K562 (cell line): Measurements from ENCODE around the gene AIF1. TPM values are rescaled to one million over a fixed set of nuclear protein-coding genes. Genes with fewer than 3 reads are reported as not detected.

Experiments
- BDP1 ChIP-seq: IDR thresholded peaks from 3 replicates; pipeline ENCODE4 v1.6.1; 2011; ENCODE audit not compliant: insufficient read length, insufficient read depth
- BHLHE40 ChIP-seq: IDR thresholded peaks from 2 replicates; pipeline ENCODE4 v1.6.1; 2011; ENCODE audit warnings: low read length, improper control_type of control experiment
- ELF2 ChIP-seq: fragments of 250-450 bp; sonication (Bioruptor Pico); IDR thresholded peaks from 2 replicates; pipeline ENCODE4 v1.5.0; 2021; ENCODE audit warnings: mild to moderate bottlenecking
- HDAC8 ChIP-seq: fragments of 450-650 bp; IDR thresholded peaks from 2 replicates; pipeline ENCODE4 v1.6.1; 2016; ENCODE audit warnings: mild to moderate bottlenecking, missing genetic modification characterization, moderate library complexity, missing compliant biosample characterization
- HMGXB4 ChIP-seq: sonication (generic); formaldehyde crosslinking; IDR thresholded peaks from 2 replicates; pipeline ENCODE4 v1.8.1; 2023; ENCODE audit warnings: mild to moderate bottlenecking, missing genetic modification reagents
- MEIS2 ChIP-seq: fragments of 450-650 bp; IDR thresholded peaks from 2 replicates; pipeline ENCODE4 v1.6.1; 2014; ENCODE audit warnings: mild to moderate bottlenecking; ENCODE audit not compliant: partially characterized antibody
- PBX2 ChIP-seq, 2 experiments: IDR thresholded peaks in 1 of 2; conservative IDR thresholded peaks in 1 of 2; 2 replicates each; pipeline ENCODE4 v1.6.1; 2016; ENCODE audit warnings: low read depth in 2 of 2, mild to moderate bottlenecking in 1 of 2, missing compliant biosample characterization in 1 of 2, missing genetic modification characterization in 1 of 2, moderate library complexity in 1 of 2
- TAF7 ChIP-seq: fragments of 450-650 bp; IDR thresholded peaks from 2 replicates; pipeline ENCODE4 v1.6.1; 2016; ENCODE audit warnings: missing genetic modification characterization, missing compliant biosample characterization
- ZBTB5 ChIP-seq: fragments of 450-650 bp; IDR thresholded peaks from 2 replicates; pipeline ENCODE4 v1.6.1; 2017; ENCODE audit warnings: antibody characterized with exemption
- ZNF121 ChIP-seq: sonication (generic); formaldehyde crosslinking; conservative IDR thresholded peaks from 2 replicates; pipeline ENCODE4 v1.8.0; 2022; ENCODE audit warnings: missing genetic modification reagents
- ZNF263 ChIP-seq: sonication (generic); formaldehyde crosslinking; IDR thresholded peaks from 2 replicates; pipeline ENCODE4 v1.8.0; 2022; ENCODE audit warnings: mild to moderate bottlenecking, missing genetic modification reagents, borderline replicate concordance
- polyA plus RNA-seq, 8 experiments: library from polyadenylated mRNA; depleted of rRNA in 4 of 8; stranded (reverse) in 5 of 8; unstranded in 3 of 8; fragments of >200 nt; fragmentation: Nextera tagmentation in 2 of 8; fragmentation: Illumina TruSeq in 1 of 8; extraction: Ambion mirVana in 2 of 8; extraction: Trizol in 1 of 8; gene quantifications; 2 replicates each; pipeline versions ENCODE4 v1.2.1 to v1.2.3, GENCODE V29; 2011 to 2014; ENCODE audit warnings: inconsistent platforms in 1 of 8, missing spikeins in 1 of 8
- total RNA-seq, 7 experiments: library from RNA; depleted of rRNA in 6 of 7; stranded (reverse); fragments of >200 nt in 6 of 7; fragmentation: Illumina TruSeq in 2 of 7; extraction: Trizol in 2 of 7; gene quantifications; 2 replicates each; pipeline versions ENCODE4 v1.2.1 to v1.2.3, GENCODE V29; 2011 to 2021; ENCODE audit warnings: low replicate concordance in 1 of 7

AIF1 gene
- total and polyA plus RNA-seq, 9 of the 15 experiments (the other 6 are each of a cell fraction or from before 2014, with no cell fraction given) = 9.4 to 33.4 (median 19.4) TPM

GRCh38 chr6:31651602-31652191, 36.7 kb downstream of the AIF1 start (continued):
- no peak for TF ChIP-seq PBX2 (CRISPR knock-in tag; IDR thresholded peaks at IDR 0.05; ENCODE audit: low read depth)
- peak; percentile 94 for TF ChIP-seq PBX2 (tag; conservative IDR thresholded peaks at IDR 0.05; ENCODE audit: low read depth)
- no peak for TF ChIP-seq HMGXB4
- peak; percentile 26; the same call in 1 of the 2 replicates for TF ChIP-seq ZNF263 (CRISPR knock-in tag)
- peak; percentile 67; the same call in 1 of the 2 replicates for TF ChIP-seq TAF7 (tag)
- 0 out of 2 replicates have a peak, but pooled peaks have one; percentile 69 for TF ChIP-seq ELF2 (CRISPR knock-in tag)
- TF ChIP-seq MEIS2 = peak; percentile 72
- TF ChIP-seq ZNF121 = no peak
- TF ChIP-seq BDP1 = no peak
- peak; percentile 61; the same call in 1 of the 2 replicates for TF ChIP-seq HDAC8 (tag)
- no peak for TF ChIP-seq ZBTB5
- peak; percentile 99 for TF ChIP-seq BHLHE40
